GM19452 (cell line): Measurements from ENCODE around the gene QRFP.

ENCODE experiments used
- ATAC-seq: cut with Tn5 transposase; IDR thresholded peaks from one replicate; pipeline ENCODE4 v1.9.1; 2021; ENCODE audit not compliant: unreplicated experiment

The QRFP gene

GRCh38 chr9:130891688-130892476 is 4.7 kb downstream of the QRFP start:
- ATAC-seq = no peak

- ATAC-seq = no peak
Observed at GRCh38 chr9:130890870-130891687, 5.5 kb downstream of the QRFP start.

GRCh38 chr9:130890124-130890523 is 6.5 kb downstream of the QRFP start:
- ATAC-seq = no peak

GRCh38 chr9:130888146-130888885 is 8.3 kb downstream of the QRFP start:
- ATAC-seq = no peak

GRCh38 chr9:130887494-130888144 is 9.0 kb downstream of the QRFP start:
- no peak for ATAC-seq

GRCh38 chr9:130886981-130887380 is 9.6 kb downstream of the QRFP start:
- ATAC-seq = no peak

- no peak for ATAC-seq
Observed at GRCh38 chr9:130885484-130886375, 10.9 kb downstream of the QRFP start.

GRCh38 chr9:130884542-130885483 is 11.8 kb downstream of the QRFP start:
- ATAC-seq = no peak

GRCh38 chr9:130884111-130884531 is 12.5 kb downstream of the QRFP start:
- no peak for ATAC-seq

- ATAC-seq = no peak
Observed at GRCh38 chr9:130883479-130883878, 13.1 kb downstream of the QRFP start.

- no peak for ATAC-seq
Observed at GRCh38 chr9:130882696-130883225, 13.9 kb downstream of the QRFP start.

GRCh38 chr9:130881516-130881915 is 15.1 kb downstream of the QRFP start:
- ATAC-seq = no peak

GRCh38 chr9:130880599-130881220 is 15.9 kb downstream of the QRFP start:
- ATAC-seq = no peak

- ATAC-seq = no peak
Observed at GRCh38 chr9:130879863-130880411, 16.7 kb downstream of the QRFP start.

- ATAC-seq = no peak
Observed at GRCh38 chr9:130878295-130878694, 18.3 kb downstream of the QRFP start.

GRCh38 chr9:130877300-130877699 is 19.3 kb downstream of the QRFP start:
- ATAC-seq = no peak

GRCh38 chr9:130874783-130875182 is 21.8 kb downstream of the QRFP start:
- ATAC-seq = no peak

GRCh38 chr9:130873966-130874365 is 22.6 kb downstream of the QRFP start:
- no peak for ATAC-seq
